AG09309 (cell line): ENCODE measurements around the gene PLA2G7.

Source experiments
- DNase-seq: peaks from one replicate; pipeline ENCODE4 v3.0.0-alpha.2; 2010; ENCODE audit warnings: low read depth
- H3K4me3 ChIP-seq: 2 replicates; pipeline ENCODE4 v1.5.1; 2011; ENCODE audit warnings: mild to moderate bottlenecking, low read depth, low read length, moderate library complexity; ENCODE audit not compliant: control insufficient read depth
- CTCF ChIP-seq: IDR thresholded peaks from 2 replicates; pipeline ENCODE4 v1.5.1; 2011; ENCODE audit warnings: mild to moderate bottlenecking, low read depth, low read length, inconsistent platforms; ENCODE audit not compliant: insufficient read depth, control insufficient read depth; ENCODE audit errors: missing control alignments

Gene PLA2G7

DNA sequence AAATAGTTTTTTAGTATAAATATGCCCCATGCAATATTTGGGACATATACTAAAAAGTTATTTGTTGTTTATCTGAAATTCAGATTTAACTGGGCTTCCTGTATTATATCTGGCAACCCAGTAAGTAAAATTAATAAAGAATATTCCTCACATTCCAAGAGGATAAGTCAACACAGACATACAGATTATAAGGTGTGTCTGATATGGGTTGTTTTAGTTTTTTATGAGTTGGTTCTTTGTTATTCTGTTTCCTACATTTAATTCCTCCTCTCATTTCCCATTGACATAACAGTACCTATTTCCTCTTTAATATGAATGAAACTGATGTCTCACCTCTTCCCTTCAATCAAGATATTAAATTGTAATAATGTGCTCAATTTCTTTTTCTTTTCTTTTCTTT, 1.7 kb upstream of the PLA2G7 start:
- DNase-seq, result no peak
- TF ChIP-seq CTCF, result no peak
- H3K4me3 ChIP-seq, result no peak overlapping the region

GRCh38 chr6:46735720-46736031, 501 bp upstream of the PLA2G7 start:
- H3K4me3 ChIP-seq, result no peak overlapping the region
- DNase-seq, result no peak
- no peak for TF ChIP-seq CTCF

- TF ChIP-seq CTCF, result no peak
- no peak overlapping the region for H3K4me3 ChIP-seq
- no peak for DNase-seq
These were observed 1.8 kb downstream of the PLA2G7 start for GRCh38 chr6:46733341-46733801.

DNA sequence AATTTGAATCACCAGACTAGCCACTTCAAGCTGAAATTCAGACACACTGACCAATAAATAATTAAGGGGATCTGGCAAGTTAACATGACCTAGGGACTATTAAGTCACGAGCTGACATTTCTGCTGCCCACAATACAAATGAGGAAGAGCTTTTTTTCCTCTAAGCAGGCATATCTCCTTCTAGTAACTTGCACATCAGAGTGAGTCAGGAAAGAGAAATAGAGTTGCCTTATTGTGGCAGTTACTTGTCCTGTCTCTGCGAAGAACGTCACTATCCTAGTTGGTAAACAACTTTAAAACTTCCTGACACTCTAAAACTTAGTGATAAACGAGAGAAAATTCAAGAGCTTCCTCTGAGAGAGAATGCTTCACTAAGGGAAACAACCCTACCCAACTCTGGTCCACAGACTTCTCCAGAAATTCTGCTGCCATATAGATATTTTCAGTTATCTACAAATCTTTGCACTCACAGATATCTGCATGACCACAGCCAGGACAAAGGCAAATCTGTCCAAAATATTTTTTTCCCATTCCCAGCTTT, 4.2 kb downstream of the PLA2G7 start:
- DNase-seq, result no peak
- H3K4me3 ChIP-seq, result no peak overlapping the region
- TF ChIP-seq CTCF, result no peak

GRCh38 chr6:46729787-46730326, 5.3 kb downstream of the PLA2G7 start:
- no peak for TF ChIP-seq CTCF
- H3K4me3 ChIP-seq, result no peak overlapping the region
- no peak for DNase-seq

DNA sequence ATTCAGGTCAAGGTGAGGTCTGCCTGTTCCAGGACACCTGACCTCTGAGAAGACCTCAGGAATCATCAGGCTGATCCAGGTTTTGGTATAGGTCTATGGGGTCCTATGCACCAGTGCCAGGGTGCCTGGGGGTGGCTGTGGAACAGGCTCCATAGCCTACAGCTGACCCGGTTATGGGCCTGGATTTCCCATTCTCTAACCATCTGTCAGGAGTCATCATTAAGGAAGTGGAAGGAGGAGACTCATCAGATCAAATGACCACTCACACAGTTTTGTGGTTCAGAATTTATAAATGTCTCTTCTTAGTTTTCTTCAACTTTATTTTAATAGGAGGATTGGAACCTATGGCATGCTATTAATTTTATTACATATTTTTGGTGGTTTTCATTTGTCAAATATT, 14.8 kb downstream of the PLA2G7 start:
- H3K4me3 ChIP-seq, result no peak overlapping the region
- TF ChIP-seq CTCF, result no peak
- DNase-seq, result no peak

- no peak overlapping the region for H3K4me3 ChIP-seq
- DNase-seq, result no peak
- no peak for TF ChIP-seq CTCF
These were observed 16.1 kb downstream of the PLA2G7 start for GRCh38 chr6:46719099-46719498.
